MCF 10A (cell line): Measurements from ENCODE around the gene CRYL1. TPM values are rescaled to one million over a fixed set of nuclear protein-coding genes. Genes with fewer than 3 reads are reported as not detected.

Experiments
- BruUV-seq: library from RNA; stranded (reverse); fragments of 400-500 nt; replicated peaks from 2 replicates; lab custom pipeline; 2021; lab: Mats Ljungman, UMichigan
- CTCF ChIA-PET: fragments of 300-600 bp; sonication (Branson Sonifier 250); formaldehyde crosslinking; extraction: SDS; loops from one replicate; lab custom pipeline; 2021; ENCODE audit warnings: antibody characterized with exemption, inconsistent platforms; lab: Yijun Ruan, JAX
- POLR2A ChIA-PET: fragments of 300-600, 350-650 bp; sonication (Branson Sonifier 250); formaldehyde crosslinking; extraction: SDS; loops from one replicate; lab custom pipeline; 2020; ENCODE audit warnings: antibody characterized with exemption, inconsistent platforms; lab: Yijun Ruan, JAX
- DNase-seq: peaks from one replicate; pipeline ENCODE4 v3.0.0-alpha.2; 2018; ENCODE audit not compliant: unreplicated experiment
- H3K27ac Mint-ChIP-seq: one replicate; pipeline ENCODE4 v1.8.0; 2022; ENCODE audit warnings: mild to moderate bottlenecking, low read depth, mixed read lengths; ENCODE audit not compliant: unreplicated experiment
- H3K27me3 Mint-ChIP-seq: one replicate; pipeline ENCODE4 v1.8.0; 2022; ENCODE audit warnings: mixed read lengths; ENCODE audit not compliant: insufficient read depth, unreplicated experiment
- H3K36me3 Mint-ChIP-seq: one replicate; pipeline ENCODE4 v1.8.0; 2022; ENCODE audit warnings: mild to moderate bottlenecking, moderate library complexity, mixed read lengths; ENCODE audit not compliant: insufficient read depth, unreplicated experiment
- H3K4me1 Mint-ChIP-seq: one replicate; pipeline ENCODE4 v1.8.0; 2022; ENCODE audit warnings: mixed read lengths; ENCODE audit not compliant: insufficient read depth, unreplicated experiment
- H3K4me3 Mint-ChIP-seq: one replicate; pipeline ENCODE4 v1.8.0; 2022; ENCODE audit warnings: mild to moderate bottlenecking, moderate library complexity, mixed read lengths; ENCODE audit not compliant: unreplicated experiment
- H3K9me3 Mint-ChIP-seq: one replicate; pipeline ENCODE4 v1.8.0; 2022; ENCODE audit warnings: mixed read lengths; ENCODE audit not compliant: unreplicated experiment
- CTCF ChIP-seq: fragments of 200-600 bp; IDR thresholded peaks from one replicate; pipeline ENCODE4 v1.8.0; 2022; ENCODE audit warnings: antibody characterized with exemption, mild to moderate bottlenecking; ENCODE audit not compliant: unreplicated experiment
- intact Hi-C: fragments of 100-400 bp; cut with micrococcal nuclease; formaldehyde crosslinking; loops from 2 replicates; pipeline ENCODE4 v1.14.1; 2022
- total RNA-seq: library from RNA; stranded (reverse); gene quantifications from 2 replicates; pipeline ENCODE4 v1.2.3, GENCODE V29; 2022

CRYL1 gene
- total RNA-seq, 1 experiment from 2014 or later: 15.1 TPM

GRCh38 chr13:20422362-20422761 lies 103.3 kb downstream of the CRYL1 start:
- Mint-ChIP-seq H3K27me3 (no peaks in the 10 kb centered on the region), H3K4me1 (peaks cover 33% of the 10 kb centered on the region), H3K9me3 (peaks cover 7% of the 10 kb centered on the region), H3K4me3 (no peak overlapping the region), H3K36me3 (peaks cover 5% of the 10 kb centered on the region), H3K27ac (no peak overlapping the region)
- no peak for TF ChIP-seq CTCF
- intact Hi-C loops: loop anchor here (5.0 kb wide), 1 partner anchor 45 kb away; no protein-coding TSS in a partner anchor
- CTCF ChIA-PET: no interaction called here
- BruUV-seq: no TSS peak
- POLR2A ChIA-PET: no interaction called here
- no peak for DNase-seq

GRCh38 chr13:20420938-20421337 lies 104.7 kb downstream of the CRYL1 start:
- H3K27ac Mint-ChIP-seq: no peak overlapping the region
- DNase-seq: no peak
- CTCF ChIA-PET: interaction anchor here (0.5 to 1.4 kb wide), 4 partner anchors 34 to 223 kb away, joined by 3 to 5 read pairs (median 3); no protein-coding TSS in a partner anchor
- no TSS peak for BruUV-seq
- intact Hi-C loops: loop anchor here (5.0 kb wide), 1 partner anchor 46 kb away; no protein-coding TSS in a partner anchor
- H3K4me3 Mint-ChIP-seq: no peak overlapping the region
- no peak for TF ChIP-seq CTCF
- POLR2A ChIA-PET: interaction anchor here (0.6 to 2.9 kb wide), 5 partner anchors 11 to 223 kb away, joined by 3 to 15 read pairs (median 7); no protein-coding TSS in a partner anchor
- peaks cover 5% of the 10 kb centered on the region for H3K36me3 Mint-ChIP-seq
- peaks cover 33% of the 10 kb centered on the region for H3K4me1 Mint-ChIP-seq
- no peaks in the 10 kb centered on the region for H3K27me3 Mint-ChIP-seq
- H3K9me3 Mint-ChIP-seq: peaks cover 7% of the 10 kb centered on the region

GRCh38 chr13:20418953-20419352 lies 106.7 kb downstream of the CRYL1 start:
- intact Hi-C loops: loop anchor here (1.0 kb wide), 2 partner anchors 60 to 222 kb away; no protein-coding TSS in a partner anchor
- H3K27ac Mint-ChIP-seq: peak overlapping the region; percentile 91
- H3K9me3 Mint-ChIP-seq: peaks cover 7% of the 10 kb centered on the region
- H3K4me3 Mint-ChIP-seq: no peak overlapping the region
- peaks cover 6% of the 10 kb centered on the region for H3K36me3 Mint-ChIP-seq
- DNase-seq: no peak
- CTCF ChIA-PET: interaction anchor here (0.7 kb wide), 1 partner anchor 1099 kb away, joined by 3 read pairs; no protein-coding TSS in a partner anchor
- no peaks in the 10 kb centered on the region for H3K27me3 Mint-ChIP-seq
- no peak for TF ChIP-seq CTCF
- TSS peak; percentile 37 for BruUV-seq
- peaks cover 33% of the 10 kb centered on the region for H3K4me1 Mint-ChIP-seq
- POLR2A ChIA-PET: interaction anchor here (0.9 to 2.9 kb wide), 8 partner anchors 8 to 229 kb away, joined by 3 to 15 read pairs (median 5); no protein-coding TSS in a partner anchor

- Mint-ChIP-seq H3K4me1 (peaks cover 31% of the 10 kb centered on the region), H3K27ac (no peak overlapping the region), H3K36me3 (peaks cover 6% of the 10 kb centered on the region), H3K9me3 (peaks cover 7% of the 10 kb centered on the region), H3K4me3 (no peak overlapping the region), H3K27me3 (no peaks in the 10 kb centered on the region)
- no peak for DNase-seq
- POLR2A ChIA-PET: interaction anchor here (1.0 kb wide), 1 partner anchor 19 kb away, joined by 3 read pairs; no protein-coding TSS in a partner anchor
- CTCF ChIA-PET: no interaction called here
- no TSS peak for BruUV-seq
- TF ChIP-seq CTCF: no peak
- intact Hi-C loops: no loop called here
Measured at GRCh38 chr13:20416223-20416745, 109.4 kb downstream of the CRYL1 start.
